Uterus (tissue), 4 donors: ENCODE results near the gene TM2D1. TPM values are rescaled to one million over a fixed set of nuclear protein-coding genes. Genes with fewer than 3 reads are reported as not detected.

Source experiments
- DNase-seq, 2 donors: peaks; one replicate each; pipeline ENCODE4 v3.0.0-alpha.2; 2019 to 2020
- H3K27ac ChIP-seq, 2 donors: fragments of 200-600 bp; sonication (generic); 1 replicate in 1 of 2; 2 replicates in 1 of 2; pipeline ENCODE4 v1.5.1; 2016 to 2018
- H3K27me3 ChIP-seq, 2 donors: fragments of 200-600 bp; sonication (generic); one replicate each; pipeline ENCODE4 v1.5.1; 2018 to 2019; ENCODE audit warnings: control low read depth in 1 of 2
- H3K36me3 ChIP-seq, 2 donors: fragments of 200-600 bp; sonication (generic); one replicate each; pipeline ENCODE4 v1.5.1; 2019; ENCODE audit warnings: control low read depth in 1 of 2
- H3K4me1 ChIP-seq, 2 donors: fragments of 200-600 bp; sonication (generic); one replicate each; pipeline ENCODE4 v1.5.1; 2018 to 2019; ENCODE audit warnings: control low read depth in 1 of 2
- H3K4me3 ChIP-seq, 2 donors: fragments of 200-600 bp; sonication (generic); 1 replicate in 1 of 2; 2 replicates in 1 of 2; pipeline ENCODE4 v1.5.1; 2018 to 2019; ENCODE audit warnings: mild to moderate bottlenecking in 1 of 2
- H3K9me3 ChIP-seq, 2 donors: fragments of 200-600 bp; sonication (generic); one replicate each; pipeline ENCODE4 v1.5.1; 2019; ENCODE audit warnings: control low read depth in 1 of 2
- CTCF ChIP-seq, 4 experiments: fragments of 200-600 bp in 2 of 4; fragments of 450-650 bp in 2 of 4; sonication (generic) in 2 of 4; IDR thresholded peaks; one replicate each; pipeline ENCODE4 v1.5.1; 2016 to 2019; ENCODE audit warnings: antibody characterized with exemption in 4 of 4, mild to moderate bottlenecking in 2 of 4, moderate library complexity in 1 of 4
- POLR2A ChIP-seq, 2 donors: fragments of 450-650 bp; IDR thresholded peaks; one replicate each; pipeline ENCODE4 v1.6.1; 2016; ENCODE audit warnings: antibody characterized with exemption in 2 of 2, mild to moderate bottlenecking in 1 of 2, moderate library complexity in 1 of 2
- intact Hi-C: fragments of 100-400 bp; cut with DNase I; formaldehyde crosslinking; loops from one replicate; pipeline ENCODE4 v1.15.1; 2023; ENCODE audit warnings: low total_unique reads
- total RNA-seq, 4 donors: library from RNA; depleted of rRNA in 3 of 4; stranded (reverse); fragments of >200 nt in 3 of 4; gene quantifications; one replicate each; pipeline versions ENCODE4 v1.1.0 to v1.2.4, GENCODE V29; 2014 to 2023
- donor health status: DM: yes; HTN: yes; CAD: no.

Gene TM2D1
- total RNA-seq, 4 donors from 2014 or later, result 62.2 to 109 (median 87.8) TPM

GRCh38 chr1:61743716-61744580 lies 19.0 kb upstream of the TM2D1 start:
- H3K27me3 ChIP-seq, result no peaks in the 10 kb centered on the region
- no peaks in the 10 kb centered on the region for H3K9me3 ChIP-seq
- no peak overlapping the region for H3K4me3 ChIP-seq
- no peak for TF ChIP-seq CTCF (IDR thresholded peaks at IDR 0.05)
- TF ChIP-seq POLR2A (IDR thresholded peaks at IDR 0.05), result no peak
- H3K36me3 ChIP-seq, result no peaks in the 10 kb centered on the region
- no peak for DNase-seq
- peak overlapping the region; percentile 94 to 98 for H3K27ac ChIP-seq
- intact Hi-C loops, result no loop called here
- H3K4me1 ChIP-seq, result peaks cover 0 to 4% of the 10 kb centered on the region in 2 donors

DNA sequence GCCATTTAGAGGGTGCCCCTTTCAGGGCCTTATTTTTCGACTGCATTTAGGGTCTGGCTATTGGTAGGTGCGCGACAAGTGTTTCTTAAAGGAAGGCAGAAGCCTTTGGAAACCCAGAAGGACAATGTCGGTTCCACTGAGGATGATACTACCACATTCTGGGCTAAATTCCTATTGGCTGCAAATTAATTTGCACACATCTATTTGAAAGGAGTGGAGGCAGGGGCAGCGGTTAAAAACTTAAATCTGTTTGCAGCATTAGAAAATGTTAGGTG lies 18.4 kb upstream of the TM2D1 start:
- Histone ChIP-seq H3K27me3 (no peaks in the 10 kb centered on the region), H3K9me3 (no peaks in the 10 kb centered on the region), H3K4me3 (peak overlapping the region; percentile 68 to 93), H3K36me3 (no peaks in the 10 kb centered on the region), H3K4me1 (peaks cover 0 to 4% of the 10 kb centered on the region in 2 donors), H3K27ac (peak overlapping the region; percentile 94 to 98)
- TF ChIP-seq CTCF (IDR thresholded peaks at IDR 0.05) (no peak), POLR2A (IDR thresholded peaks at IDR 0.05) (no peak)
- no peak for DNase-seq
- intact Hi-C loops, result no loop called here

- H3K36me3 ChIP-seq, result no peaks in the 10 kb centered on the region
- no peaks in the 10 kb centered on the region for H3K27me3 ChIP-seq
- no peaks in the 10 kb centered on the region for H3K9me3 ChIP-seq
- peaks cover 0 to 4% of the 10 kb centered on the region in 2 donors for H3K4me1 ChIP-seq
- peak; percentile 43 to 63 for DNase-seq
- intact Hi-C loops, result no loop called here
- H3K4me3 ChIP-seq, result peak overlapping the region; percentile 68 to 93
- peak overlapping the region; percentile 94 to 98 for H3K27ac ChIP-seq
- TF ChIP-seq POLR2A (IDR thresholded peaks at IDR 0.05) (peak; percentile 13 to 28), CTCF (IDR thresholded peaks at IDR 0.05) (no peak)
Measured at GRCh38 chr1:61742620-61743430, 17.9 kb upstream of the TM2D1 start.

- intact Hi-C loops, result no loop called here
- no peaks in the 10 kb centered on the region for H3K9me3 ChIP-seq
- no peaks in the 10 kb centered on the region for H3K36me3 ChIP-seq
- no peaks in the 10 kb centered on the region for H3K27me3 ChIP-seq
- H3K4me1 ChIP-seq, result peaks cover 0 to 4% of the 10 kb centered on the region in 2 donors
- DNase-seq, result peak; percentile 56 to 66
- peak within 1 kb of the TSS; percentile 68 to 93 for H3K4me3 ChIP-seq
- peak within 1 kb of the TSS; percentile 94 to 98 for H3K27ac ChIP-seq
- TF ChIP-seq CTCF (IDR thresholded peaks at IDR 0.05) (no peak), POLR2A (IDR thresholded peaks at IDR 0.05) (peak in 1 of 2 donors; percentile 29)
Measured at GRCh38 chr1:61741711-61742619, 17.0 kb upstream of the TM2D1 start, which contains the start of gene PATJ. TSS of gene PATJ (plus strand) at chr1:61742480. CDS start at chr1:61762893, 20,413 bp downstream.
